Liver (tissue), 9 donors: ENCODE data around the gene TCF19. TPM values are rescaled to one million over a fixed set of nuclear protein-coding genes. Genes with fewer than 3 reads are reported as not detected.

Experiments used
- DNase-seq: peaks from one replicate; pipeline ENCODE4 v3.0.0-alpha.2; 2017; ENCODE audit warnings: low spot score
- H3K27ac ChIP-seq, 2 donors: one replicate each; pipeline ENCODE4 v1.7.0; 2013; ENCODE audit warnings: inconsistent platforms in 2 of 2, low read length in 2 of 2, control low read depth in 1 of 2, low read depth in 1 of 2, mild to moderate bottlenecking in 1 of 2
- H3K27me3 ChIP-seq, 4 donors: one replicate each; pipeline versions ENCODE4 v1.6.1 to v1.7.0; 2013; ENCODE audit warnings: low read length in 3 of 4, inconsistent platforms in 1 of 4, mild to moderate bottlenecking in 1 of 4, moderate library complexity in 1 of 4; ENCODE audit not compliant: control insufficient read depth in 4 of 4, insufficient read depth in 4 of 4
- H3K36me3 ChIP-seq, 4 donors: one replicate each; pipeline versions ENCODE4 v1.6.1 to v1.7.0; 2013; ENCODE audit warnings: low read length in 3 of 4, mild to moderate bottlenecking in 3 of 4, low read depth in 1 of 4, moderate library complexity in 1 of 4; ENCODE audit not compliant: control insufficient read depth in 4 of 4, insufficient read depth in 3 of 4
- H3K4me1 ChIP-seq, 4 donors: one replicate each; pipeline versions ENCODE4 v1.6.1 to v1.7.0; 2013; ENCODE audit warnings: low read length in 3 of 4, mild to moderate bottlenecking in 3 of 4, moderate library complexity in 1 of 4; ENCODE audit not compliant: control insufficient read depth in 4 of 4, insufficient read depth in 4 of 4
- H3K4me3 ChIP-seq, 3 donors: one replicate each; pipeline versions ENCODE4 v1.6.1 to v1.7.0; 2013; ENCODE audit warnings: low read length in 3 of 3, control low read depth in 1 of 3, low read depth in 1 of 3, mild to moderate bottlenecking in 1 of 3
- H3K9ac ChIP-seq, 2 donors: one replicate each; pipeline ENCODE4 v1.7.0; 2013; ENCODE audit warnings: low read length in 2 of 2, mild to moderate bottlenecking in 2 of 2, moderate library complexity in 2 of 2, control low read depth in 1 of 2, low read depth in 1 of 2
- H3K9me3 ChIP-seq, 4 donors: one replicate each; pipeline versions ENCODE4 v1.6.1 to v1.7.0; 2013; ENCODE audit warnings: low read length in 3 of 4; ENCODE audit not compliant: control insufficient read depth in 4 of 4
- ATF3 ChIP-seq: IDR thresholded peaks from 2 replicates; pipeline ENCODE4 v1.6.1; 2016; ENCODE audit warnings: antibody characterized with exemption
- CTCF ChIP-seq: fragments of 150-350 bp; IDR thresholded peaks from 2 replicates; pipeline ENCODE4 v1.5.1; 2017; ENCODE audit warnings: improper control_type of control experiment, low read depth, low read length; ENCODE audit not compliant: missing input control
- EGR1 ChIP-seq, 2 donors: IDR thresholded peaks; 2 replicates each; pipeline ENCODE4 v1.6.1; 2016 to 2018; ENCODE audit warnings: antibody characterized with exemption in 2 of 2, low read depth in 2 of 2
- FOXA1 ChIP-seq: IDR thresholded peaks from 2 replicates; pipeline ENCODE4 v1.6.1; 2016; ENCODE audit warnings: antibody characterized with exemption
- FOXA2 ChIP-seq: IDR thresholded peaks from 2 replicates; pipeline ENCODE4 v1.6.1; 2016; ENCODE audit warnings: antibody characterized with exemption
- GABPA ChIP-seq, 2 donors: IDR thresholded peaks in 1 of 2; conservative IDR thresholded peaks in 1 of 2; 2 replicates each; pipeline ENCODE4 v1.6.1; 2016; ENCODE audit warnings: antibody characterized with exemption in 2 of 2, mild to moderate bottlenecking in 1 of 2, moderate library complexity in 1 of 2
- HNF4A ChIP-seq, 2 donors: conservative IDR thresholded peaks; 2 replicates each; pipeline ENCODE4 v1.6.1; 2016; ENCODE audit warnings: antibody characterized with exemption in 2 of 2, mild to moderate bottlenecking in 2 of 2
- HNF4G ChIP-seq: IDR thresholded peaks from 2 replicates; pipeline ENCODE4 v1.6.1; 2016; ENCODE audit warnings: antibody characterized with exemption
- JUND ChIP-seq, 2 donors: IDR thresholded peaks; 2 replicates each; pipeline ENCODE4 v1.6.1; 2016; ENCODE audit warnings: antibody characterized with exemption in 2 of 2
- MAX ChIP-seq: IDR thresholded peaks from 2 replicates; pipeline ENCODE4 v1.6.1; 2016; ENCODE audit warnings: antibody characterized with exemption
- NR2F2 ChIP-seq: IDR thresholded peaks from 2 replicates; pipeline ENCODE4 v1.6.1; 2016; ENCODE audit warnings: antibody characterized with exemption
- RAD21 ChIP-seq, 2 donors: IDR thresholded peaks; 2 replicates each; pipeline ENCODE4 v1.6.1; 2016; ENCODE audit warnings: antibody characterized with exemption in 2 of 2, mild to moderate bottlenecking in 2 of 2
- REST ChIP-seq: IDR thresholded peaks from 2 replicates; pipeline ENCODE4 v1.6.1; 2016; ENCODE audit warnings: antibody characterized with exemption, mild to moderate bottlenecking
- RXRA ChIP-seq, 2 donors: IDR thresholded peaks; 2 replicates each; pipeline ENCODE4 v1.6.1; 2017 to 2018; ENCODE audit warnings: antibody characterized with exemption in 2 of 2, mild to moderate bottlenecking in 1 of 2
- SP1 ChIP-seq: IDR thresholded peaks from 2 replicates; pipeline ENCODE4 v1.6.1; 2018; ENCODE audit warnings: antibody characterized with exemption, mild to moderate bottlenecking
- TAF1 ChIP-seq: conservative IDR thresholded peaks from 2 replicates; pipeline ENCODE4 v1.6.1; 2016; ENCODE audit warnings: antibody characterized with exemption, mild to moderate bottlenecking
- YY1 ChIP-seq: IDR thresholded peaks from 2 replicates; pipeline ENCODE4 v1.6.1; 2016; ENCODE audit warnings: antibody characterized with exemption, mild to moderate bottlenecking
- ZBTB33 ChIP-seq: IDR thresholded peaks from 2 replicates; pipeline ENCODE4 v1.6.1; 2016; ENCODE audit warnings: antibody characterized with exemption
- WGBS: extraction: QIAGEN DNeasy Blood & Tissue Kit; methylation state at CpG from one replicate; pipeline ENCODE4 v1.1.7; 2013; 5-methylcytosine and 5-hydroxymethylcytosine counted together
- polyA plus RNA-seq, 2 donors: library from polyadenylated mRNA; stranded (reverse) in 1 of 2; unstranded in 1 of 2; fragments of 200-250 nt in 1 of 2; fragments of >200 nt in 1 of 2; fragmentation: Nextera tagmentation in 1 of 2; extraction: Ambion mirVana in 1 of 2; gene quantifications; one replicate each; pipeline versions ENCODE4 v1.2.1 to v1.2.3, GENCODE V29; 2013 to 2015
- total RNA-seq, 2 donors: library from RNA; depleted of rRNA; stranded (reverse); fragments of >200 nt; gene quantifications; one replicate each; pipeline ENCODE4 v1.2.3, GENCODE V29; 2014
- donor health status: healthy.
- donor health status: healthy.
- donor health status: healthy.
- donor health status: healthy.
- donor health status: healthy.

Gene TCF19
- total and polyA plus RNA-seq, 4 donors, result 0.63 to 16.8 (median 2.0) TPM

GRCh38 chr6:31139599-31139998 lies 18.8 kb upstream of the TCF19 start:
- 46% methylated on average over 4 of the region's 4 CpGs for WGBS
- H3K9ac ChIP-seq, result no peak overlapping the region
- no peak overlapping the region for H3K4me3 ChIP-seq
- H3K9me3 ChIP-seq, result no peaks in the 10 kb centered on the region
- no peak overlapping the region for H3K27ac ChIP-seq
- H3K36me3 ChIP-seq, result peaks cover 0 to 8% (median 3%) of the 10 kb centered on the region in 4 donors
- no peak for DNase-seq
- TF ChIP-seq HNF4A (conservative IDR thresholded peaks at IDR 0.05) (no peak), EGR1 (IDR thresholded peaks at IDR 0.05; ENCODE audit: low read depth in 2 of 2) (no peak), JUND (IDR thresholded peaks at IDR 0.05) (no peak)
- peaks cover 0 to 5% (median 4%) of the 10 kb centered on the region in 4 donors for H3K4me1 ChIP-seq
- H3K27me3 ChIP-seq, result no peaks in the 10 kb centered on the region

- WGBS, result 88% methylated on average over 15 of the region's 15 CpGs
- DNase-seq, result no peak
- H3K9ac ChIP-seq, result no peak overlapping the region
- no peak overlapping the region for H3K4me3 ChIP-seq
- TF ChIP-seq NR2F2 (no peak), SP1 (no peak), JUND (IDR thresholded peaks at IDR 0.05) (no peak), ATF3 (no peak), MAX (no peak), EGR1 (IDR thresholded peaks at IDR 0.05; ENCODE audit: low read depth in 2 of 2) (no peak), REST (no peak), TAF1 (no peak), ZBTB33 (no peak), HNF4A (conservative IDR thresholded peaks at IDR 0.05) (no peak), CTCF (no peak), FOXA2 (no peak), RAD21 (IDR thresholded peaks at IDR 0.05) (no peak), YY1 (no peak), GABPA (IDR thresholded peaks at IDR 0.05 in 1 of 2, conservative IDR thresholded peaks at IDR 0.05 in 1 of 2) (no peak), HNF4G (no peak), RXRA (IDR thresholded peaks at IDR 0.05) (no peak), FOXA1 (no peak)
- H3K27ac ChIP-seq, result no peak overlapping the region
- peaks cover 0 to 5% (median 4%) of the 10 kb centered on the region in 4 donors for H3K4me1 ChIP-seq
- H3K27me3 ChIP-seq, result no peaks in the 10 kb centered on the region
- no peaks in the 10 kb centered on the region for H3K9me3 ChIP-seq
- H3K36me3 ChIP-seq, result peaks cover 0 to 8% (median 5%) of the 10 kb centered on the region in 4 donors
Measured at GRCh38 chr6:31140643-31141042, 17.7 kb upstream of the TCF19 start.
